Tibial nerve (tissue), 4 donors: ENCODE data around the gene TTC27. TPM values are rescaled to one million over a fixed set of nuclear protein-coding genes. Genes with fewer than 3 reads are reported as not detected.

Source experiments
- DNase-seq, 2 donors: peaks; one replicate each; pipeline ENCODE4 v3.0.0-alpha.2; 2019; ENCODE audit warnings: low spot score in 2 of 2
- H3K27ac ChIP-seq, 4 donors: fragments of 200-600 bp; sonication (generic) in 3 of 4; one replicate each; pipeline ENCODE4 v1.5.1; 2017 to 2019; ENCODE audit warnings: mild to moderate bottlenecking in 1 of 4
- H3K27me3 ChIP-seq, 2 donors: fragments of 200-600 bp; sonication (generic) in 1 of 2; one replicate each; pipeline versions ENCODE4 v1.5.1 to v1.6.0; 2017 to 2019
- H3K36me3 ChIP-seq, 3 donors: fragments of 200-600 bp; sonication (generic); one replicate each; pipeline ENCODE4 v1.5.1; 2018 to 2019
- H3K4me1 ChIP-seq, 4 donors: fragments of 200-600 bp; sonication (generic) in 3 of 4; one replicate each; pipeline ENCODE4 v1.5.1; 2017 to 2019
- H3K4me3 ChIP-seq, 4 donors: fragments of 200-600 bp; sonication (generic) in 3 of 4; one replicate each; pipeline ENCODE4 v1.5.1; 2017 to 2019; ENCODE audit warnings: mild to moderate bottlenecking in 1 of 4, moderate library complexity in 1 of 4
- H3K9me3 ChIP-seq, 4 donors: fragments of 200-600 bp; sonication (generic) in 3 of 4; one replicate each; pipeline ENCODE4 v1.5.1; 2017 to 2019
- CTCF ChIP-seq, 5 experiments: fragments of 200-600 bp in 3 of 5; fragments of 450-650 bp in 2 of 5; sonication (generic) in 3 of 5; IDR thresholded peaks; one replicate each; pipeline ENCODE4 v1.5.1; 2016 to 2019; ENCODE audit warnings: antibody characterized with exemption in 5 of 5, mild to moderate bottlenecking in 3 of 5, moderate library complexity in 2 of 5
- EP300 ChIP-seq, 2 donors: sonication (generic); formaldehyde crosslinking; IDR thresholded peaks; one replicate each; pipeline ENCODE4 v1.6.1; 2017; ENCODE audit warnings: antibody characterized with exemption in 2 of 2, mild to moderate bottlenecking in 1 of 2
- POLR2A ChIP-seq, 2 donors: fragments of 450-650 bp; IDR thresholded peaks; one replicate each; pipeline ENCODE4 v1.6.1; 2017; ENCODE audit warnings: antibody characterized with exemption in 2 of 2, mild to moderate bottlenecking in 2 of 2, moderate library complexity in 2 of 2
- WGBS, 2 donors: methylation state at CpG; one replicate each; pipeline ENCODE4 v1.1.5; 2018; 5-methylcytosine and 5-hydroxymethylcytosine counted together
- total RNA-seq, 4 donors: library from RNA; depleted of rRNA; stranded (reverse); fragments of >200 nt; gene quantifications; one replicate each; pipeline ENCODE4 v1.1.0, GENCODE V29; 2016

Gene TTC27
- total RNA-seq, 4 donors from 2014 or later, result 22.5 to 25.8 (median 24.3) TPM

DNA sequence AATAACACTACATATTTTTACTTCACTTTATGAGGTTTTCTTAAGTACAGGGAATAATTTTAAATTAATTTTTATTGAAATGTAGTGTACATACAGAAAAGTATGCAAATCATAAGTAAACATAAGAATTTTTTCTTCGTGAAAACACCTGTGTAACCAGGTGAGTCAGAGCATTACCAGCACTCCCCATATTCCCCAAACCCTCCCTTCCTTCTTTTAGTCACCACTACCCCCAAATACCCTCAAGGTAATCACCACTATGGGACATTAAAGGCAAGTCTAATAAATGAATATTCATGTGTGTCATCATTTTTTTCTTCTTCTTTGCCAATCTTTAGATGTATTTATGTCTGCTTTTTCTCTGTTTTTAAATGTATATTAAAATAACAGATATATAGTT, 179.0 kb downstream of the TTC27 start:
- no peak for DNase-seq
- peaks cover 0 to under 1% (median 0%) of the 10 kb centered on the region in 4 donors for H3K4me1 ChIP-seq
- no peak overlapping the region for H3K27ac ChIP-seq
- TF ChIP-seq EP300 (IDR thresholded peaks at IDR 0.05) (no peak), CTCF (IDR thresholded peaks at IDR 0.05) (no peak), POLR2A (IDR thresholded peaks at IDR 0.05) (no peak)
- H3K36me3 ChIP-seq, result peaks cover 0 to 24% (median 0%) of the 10 kb centered on the region in 3 donors
- no peaks in the 10 kb centered on the region for H3K27me3 ChIP-seq
- H3K9me3 ChIP-seq, result no peaks in the 10 kb centered on the region
- no peak overlapping the region for H3K4me3 ChIP-seq
- WGBS, 2 donors, result 82 to 94% methylated on average over 1 of the region's 1 CpG

DNA sequence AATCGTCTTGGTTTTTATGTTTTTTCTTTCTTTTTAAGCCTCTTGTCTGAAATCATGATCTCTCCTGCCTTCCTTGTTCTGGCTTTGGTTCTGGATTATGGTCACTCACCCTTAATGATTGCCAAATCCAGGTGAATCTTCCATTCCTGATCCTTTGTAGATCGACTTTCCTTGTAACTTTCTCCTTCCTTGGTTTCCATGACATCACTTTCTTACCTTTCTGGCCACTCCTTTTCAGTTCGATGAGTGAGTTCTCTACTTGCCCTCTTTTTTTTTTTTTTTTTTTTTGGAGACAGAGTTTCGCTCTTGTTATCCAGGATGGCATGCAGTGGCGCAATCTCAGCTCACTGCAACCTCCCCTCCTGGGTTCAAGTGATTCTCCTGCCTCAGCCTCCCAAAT, 179.8 kb downstream of the TTC27 start:
- TF ChIP-seq EP300 (IDR thresholded peaks at IDR 0.05) (no peak), CTCF (IDR thresholded peaks at IDR 0.05) (no peak), POLR2A (IDR thresholded peaks at IDR 0.05) (no peak)
- H3K27me3 ChIP-seq, result no peaks in the 10 kb centered on the region
- no peak overlapping the region for H3K4me3 ChIP-seq
- H3K9me3 ChIP-seq, result no peaks in the 10 kb centered on the region
- no peak for DNase-seq
- WGBS, 2 donors, result 93 to 95% methylated on average over 5 of the region's 5 CpGs
- peaks cover 0 to 4% (median 0%) of the 10 kb centered on the region in 4 donors for H3K4me1 ChIP-seq
- H3K27ac ChIP-seq, result no peak overlapping the region
- peaks cover 0 to 21% (median 0%) of the 10 kb centered on the region in 3 donors for H3K36me3 ChIP-seq

- H3K4me3 ChIP-seq, result no peak overlapping the region
- peaks cover 0 to 4% (median 0%) of the 10 kb centered on the region in 4 donors for H3K4me1 ChIP-seq
- H3K36me3 ChIP-seq, result peaks cover 0 to 29% (median 0%) of the 10 kb centered on the region in 3 donors
- H3K27ac ChIP-seq, result peak overlapping the region in 2 of 4 donors; percentile 34 to 47
- DNase-seq, result no peak
- H3K9me3 ChIP-seq, result no peaks in the 10 kb centered on the region
- TF ChIP-seq EP300 (IDR thresholded peaks at IDR 0.05) (no peak), POLR2A (IDR thresholded peaks at IDR 0.05) (no peak), CTCF (IDR thresholded peaks at IDR 0.05) (no peak)
- WGBS, 2 donors, result 51 to 64% methylated on average over 4 of the region's 4 CpGs
- no peaks in the 10 kb centered on the region for H3K27me3 ChIP-seq
These were observed 183.2 kb downstream of the TTC27 start for GRCh38 chr2:32810909-32811495.

DNA sequence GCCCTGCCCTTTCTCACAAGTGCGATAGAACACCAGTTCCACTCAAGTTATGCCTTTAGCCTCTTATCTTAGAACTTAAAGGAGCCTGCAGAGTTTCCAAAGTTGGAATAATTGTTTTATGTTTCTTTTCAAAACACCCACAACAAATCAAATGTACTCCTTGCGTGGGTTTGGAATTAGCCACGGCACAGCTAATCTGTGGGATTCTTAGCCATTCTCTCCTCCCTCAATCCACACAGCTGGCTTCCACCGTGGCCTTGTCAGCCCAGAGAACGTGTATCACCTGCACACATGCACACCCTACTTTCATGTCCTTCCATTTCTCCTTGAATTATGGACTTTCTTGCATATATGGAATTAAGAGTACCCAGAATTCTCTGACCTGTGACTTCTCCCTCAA, 183.8 kb downstream of the TTC27 start:
- peaks cover 0 to 4% (median 0%) of the 10 kb centered on the region in 4 donors for H3K4me1 ChIP-seq
- no peaks in the 10 kb centered on the region for H3K27me3 ChIP-seq
- no peaks in the 10 kb centered on the region for H3K9me3 ChIP-seq
- H3K4me3 ChIP-seq, result no peak overlapping the region
- no peak for TF ChIP-seq POLR2A (IDR thresholded peaks at IDR 0.05)
- no peak for TF ChIP-seq CTCF (IDR thresholded peaks at IDR 0.05)
- no peak for TF ChIP-seq EP300 (IDR thresholded peaks at IDR 0.05)
- 68 to 74% methylated on average over 5 of the region's 5 CpGs for WGBS, 2 donors
- peak overlapping the region in 2 of 4 donors; percentile 34 to 47 for H3K27ac ChIP-seq
- DNase-seq, result no peak
- peaks cover 0 to 29% (median 0%) of the 10 kb centered on the region in 3 donors for H3K36me3 ChIP-seq

GRCh38 chr2:32812316-32812715, 184.5 kb downstream of the TTC27 start:
- no peaks in the 10 kb centered on the region for H3K9me3 ChIP-seq
- H3K4me1 ChIP-seq, result peaks cover 0 to 4% (median 0%) of the 10 kb centered on the region in 4 donors
- no peak for DNase-seq
- H3K27ac ChIP-seq, result peak overlapping the region in 1 of 4 donors; percentile 47
- H3K36me3 ChIP-seq, result peaks cover 0 to 29% (median 0%) of the 10 kb centered on the region in 3 donors
- no peaks in the 10 kb centered on the region for H3K27me3 ChIP-seq
- no peak overlapping the region for H3K4me3 ChIP-seq
- 48 to 54% methylated on average over 3 of the region's 3 CpGs for WGBS, 2 donors
- no peak for TF ChIP-seq EP300 (IDR thresholded peaks at IDR 0.05)
- no peak for TF ChIP-seq POLR2A (IDR thresholded peaks at IDR 0.05)
- TF ChIP-seq CTCF (IDR thresholded peaks at IDR 0.05), result no peak
